ENCODE results near the gene ANO7. TPM values are rescaled to one million over a fixed set of nuclear protein-coding genes. Genes with fewer than 3 reads are reported as not detected.

The ANO7 gene
- polyA plus RNA-seq, 1 of the 3 experiments (the other 2 are of a cell fraction): 0.81 TPM

- H3F3A ChIP-seq (replicated peaks; ENCODE audit: insufficient read depth): no peaks in the 10 kb centered on the region
- no peak overlapping the region for H3K4me2 ChIP-seq
- no peaks in the 10 kb centered on the region for H3K27me3 ChIP-seq (ENCODE audit: insufficient read depth)
- no peaks in the 10 kb centered on the region for H4K20me1 ChIP-seq (ENCODE audit: insufficient read depth)
- ChIA-PET POLR2A (no interaction called here), CTCF (no interaction called here)
- no peaks in the 10 kb centered on the region for H3K9me3 ChIP-seq
- H3K4me1 ChIP-seq (ENCODE audit: control insufficient read depth in 1 of 2, insufficient read depth in 2 of 2, low read depth in 1 of 2, low read length in 1 of 2): no peaks in the 10 kb centered on the region
- no peak for DNase-seq
- no peak overlapping the region for H3K27ac ChIP-seq (ENCODE audit: low read depth in 2 of 2, low read length in 1 of 2)
- no peak overlapping the region for H3K9ac ChIP-seq
- TF ChIP-seq NRF1 (IDR thresholded peaks at IDR 0.05; ENCODE audit: low read depth, low read length) (no peak), ELF1 (IDR thresholded peaks at IDR 0.05) (no peak), IRF3 (IDR thresholded peaks at IDR 0.05; ENCODE audit: low read depth, low read length) (no peak), POLR2AphosphoS5 (IDR thresholded peaks at IDR 0.05; ENCODE audit: low read depth, low read length) (no peak), RFX5 (IDR thresholded peaks at IDR 0.05; ENCODE audit: low read length) (no peak), TCF12 (IDR thresholded peaks at IDR 0.05) (no peak), FOXJ3 (CRISPR knock-in tag; IDR thresholded peaks at IDR 0.05) (no peak), SIN3A (IDR thresholded peaks at IDR 0.05; ENCODE audit: borderline replicate concordance, low read depth, low read length) (no peak), RXRA (IDR thresholded peaks at IDR 0.05; ENCODE audit: borderline replicate concordance, low read depth) (no peak), JUND (IDR thresholded peaks at IDR 0.05) (no peak)
- TF ChIP-seq, protein P1, sequence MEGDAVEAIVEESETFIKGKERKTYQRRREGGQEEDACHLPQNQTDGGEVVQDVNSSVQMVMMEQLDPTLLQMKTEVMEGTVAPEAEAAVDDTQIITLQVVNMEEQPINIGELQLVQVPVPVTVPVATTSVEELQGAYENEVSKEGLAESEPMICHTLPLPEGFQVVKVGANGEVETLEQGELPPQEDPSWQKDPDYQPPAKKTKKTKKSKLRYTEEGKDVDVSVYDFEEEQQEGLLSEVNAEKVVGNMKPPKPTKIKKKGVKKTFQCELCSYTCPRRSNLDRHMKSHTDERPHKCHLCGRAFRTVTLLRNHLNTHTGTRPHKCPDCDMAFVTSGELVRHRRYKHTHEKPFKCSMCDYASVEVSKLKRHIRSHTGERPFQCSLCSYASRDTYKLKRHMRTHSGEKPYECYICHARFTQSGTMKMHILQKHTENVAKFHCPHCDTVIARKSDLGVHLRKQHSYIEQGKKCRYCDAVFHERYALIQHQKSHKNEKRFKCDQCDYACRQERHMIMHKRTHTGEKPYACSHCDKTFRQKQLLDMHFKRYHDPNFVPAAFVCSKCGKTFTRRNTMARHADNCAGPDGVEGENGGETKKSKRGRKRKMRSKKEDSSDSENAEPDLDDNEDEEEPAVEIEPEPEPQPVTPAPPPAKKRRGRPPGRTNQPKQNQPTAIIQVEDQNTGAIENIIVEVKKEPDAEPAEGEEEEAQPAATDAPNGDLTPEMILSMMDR (IDR thresholded peaks at IDR 0.05): no peak
- H3K9me2 ChIP-seq: no peaks in the 10 kb centered on the region
- H3K79me2 ChIP-seq (ENCODE audit: insufficient read depth): no peaks in the 10 kb centered on the region
- no peak overlapping the region for H2AFZ ChIP-seq (ENCODE audit: low read depth)
- H3K4me3 ChIP-seq (ENCODE audit: low read depth in 2 of 2, low read length in 1 of 2): no peak overlapping the region
- WGBS (ENCODE audit: low lambda C conversion rate): 95% methylated on average over 9 of the region's 9 CpGs
- peaks cover 0 to 6% of the 10 kb centered on the region in 2 experiments for H3K36me3 ChIP-seq (replicated peaks in 1 of 2; ENCODE audit: control insufficient read depth in 1 of 2, insufficient read depth in 2 of 2, low read length in 1 of 2)
Observed at GRCh38 chr2:241183221-241183620, 5.3 kb upstream of the ANO7 start.

DNA sequence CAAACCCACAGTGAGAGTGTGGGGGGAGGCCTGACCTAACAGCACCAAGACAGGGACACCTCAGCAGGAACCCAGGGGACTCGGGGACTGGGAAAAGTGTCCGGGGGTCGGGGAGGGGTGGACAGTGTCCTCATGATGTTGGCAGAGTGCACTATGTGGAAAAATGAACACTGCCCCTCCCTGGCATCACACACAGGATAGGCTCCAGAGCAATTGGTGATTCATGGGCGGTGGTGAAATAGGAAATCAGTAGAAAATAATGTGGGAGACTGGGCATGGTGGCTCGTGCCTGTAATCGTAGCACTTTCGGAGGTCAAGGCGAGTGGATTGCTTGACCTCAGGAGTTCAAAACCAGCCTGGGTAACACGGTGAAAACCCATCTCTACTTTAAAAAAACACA is 3.6 kb upstream of the ANO7 start:
- Histone ChIP-seq H3F3A (replicated peaks; ENCODE audit: insufficient read depth) (no peaks in the 10 kb centered on the region), H3K9me3 (no peaks in the 10 kb centered on the region), H3K36me3 (replicated peaks in 1 of 2; ENCODE audit: control insufficient read depth in 1 of 2, insufficient read depth in 2 of 2, low read length in 1 of 2) (peaks cover 0 to 4% of the 10 kb centered on the region in 2 experiments), H2AFZ (ENCODE audit: low read depth) (no peak overlapping the region), H3K4me1 (ENCODE audit: control insufficient read depth in 1 of 2, insufficient read depth in 2 of 2, low read depth in 1 of 2, low read length in 1 of 2) (no peaks in the 10 kb centered on the region), H3K27ac (ENCODE audit: low read depth in 2 of 2, low read length in 1 of 2) (no peak overlapping the region), H3K4me2 (no peak overlapping the region), H3K27me3 (ENCODE audit: insufficient read depth) (no peaks in the 10 kb centered on the region), H3K9ac (no peak overlapping the region), H3K9me2 (no peaks in the 10 kb centered on the region), H4K20me1 (ENCODE audit: insufficient read depth) (no peaks in the 10 kb centered on the region), H3K4me3 (ENCODE audit: low read depth in 2 of 2, low read length in 1 of 2) (no peak overlapping the region), H3K79me2 (ENCODE audit: insufficient read depth) (no peaks in the 10 kb centered on the region)
- ChIA-PET CTCF (no interaction called here), POLR2A (no interaction called here)
- TF ChIP-seq GABPA (IDR thresholded peaks at IDR 0.05; ENCODE audit: low read depth) (no peak), RAD21 (IDR thresholded peaks at IDR 0.05; ENCODE audit: low read length) (no peak), FOSL2 (IDR thresholded peaks at IDR 0.05; ENCODE audit: borderline replicate concordance, low read depth) (no peak), RXRA (IDR thresholded peaks at IDR 0.05; ENCODE audit: borderline replicate concordance, low read depth) (no peak), IRF3 (IDR thresholded peaks at IDR 0.05; ENCODE audit: low read depth, low read length) (no peak), FOXM1 (IDR thresholded peaks at IDR 0.05; ENCODE audit: low read depth) (no peak), SIN3A (IDR thresholded peaks at IDR 0.05; ENCODE audit: borderline replicate concordance, low read depth, low read length) (no peak), NRF1 (IDR thresholded peaks at IDR 0.05; ENCODE audit: low read depth, low read length) (no peak), CHD2 (IDR thresholded peaks at IDR 0.05; ENCODE audit: low read length, partially characterized antibody) (no peak)
- TF ChIP-seq, protein P2, sequence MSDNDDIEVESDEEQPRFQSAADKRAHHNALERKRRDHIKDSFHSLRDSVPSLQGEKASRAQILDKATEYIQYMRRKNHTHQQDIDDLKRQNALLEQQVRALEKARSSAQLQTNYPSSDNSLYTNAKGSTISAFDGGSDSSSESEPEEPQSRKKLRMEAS (IDR thresholded peaks at IDR 0.05; ENCODE audit: low read depth): no peak
- TF ChIP-seq, protein P3, sequence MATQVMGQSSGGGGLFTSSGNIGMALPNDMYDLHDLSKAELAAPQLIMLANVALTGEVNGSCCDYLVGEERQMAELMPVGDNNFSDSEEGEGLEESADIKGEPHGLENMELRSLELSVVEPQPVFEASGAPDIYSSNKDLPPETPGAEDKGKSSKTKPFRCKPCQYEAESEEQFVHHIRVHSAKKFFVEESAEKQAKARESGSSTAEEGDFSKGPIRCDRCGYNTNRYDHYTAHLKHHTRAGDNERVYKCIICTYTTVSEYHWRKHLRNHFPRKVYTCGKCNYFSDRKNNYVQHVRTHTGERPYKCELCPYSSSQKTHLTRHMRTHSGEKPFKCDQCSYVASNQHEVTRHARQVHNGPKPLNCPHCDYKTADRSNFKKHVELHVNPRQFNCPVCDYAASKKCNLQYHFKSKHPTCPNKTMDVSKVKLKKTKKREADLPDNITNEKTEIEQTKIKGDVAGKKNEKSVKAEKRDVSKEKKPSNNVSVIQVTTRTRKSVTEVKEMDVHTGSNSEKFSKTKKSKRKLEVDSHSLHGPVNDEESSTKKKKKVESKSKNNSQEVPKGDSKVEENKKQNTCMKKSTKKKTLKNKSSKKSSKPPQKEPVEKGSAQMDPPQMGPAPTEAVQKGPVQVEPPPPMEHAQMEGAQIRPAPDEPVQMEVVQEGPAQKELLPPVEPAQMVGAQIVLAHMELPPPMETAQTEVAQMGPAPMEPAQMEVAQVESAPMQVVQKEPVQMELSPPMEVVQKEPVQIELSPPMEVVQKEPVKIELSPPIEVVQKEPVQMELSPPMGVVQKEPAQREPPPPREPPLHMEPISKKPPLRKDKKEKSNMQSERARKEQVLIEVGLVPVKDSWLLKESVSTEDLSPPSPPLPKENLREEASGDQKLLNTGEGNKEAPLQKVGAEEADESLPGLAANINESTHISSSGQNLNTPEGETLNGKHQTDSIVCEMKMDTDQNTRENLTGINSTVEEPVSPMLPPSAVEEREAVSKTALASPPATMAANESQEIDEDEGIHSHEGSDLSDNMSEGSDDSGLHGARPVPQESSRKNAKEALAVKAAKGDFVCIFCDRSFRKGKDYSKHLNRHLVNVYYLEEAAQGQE (IDR thresholded peaks at IDR 0.05; ENCODE audit: low read depth, low read length): no peak
- no peak for DNase-seq
- WGBS (ENCODE audit: low lambda C conversion rate): 65% methylated on average over 9 of the region's 9 CpGs

Data from SK-N-SH (cell line).